HEK293T (cell line): Measurements from ENCODE around the gene PTN.

Experiments
- CTCF ChIA-PET: fragments of 350-600 bp; formaldehyde crosslinking; extraction: SDS; loops from one replicate; lab custom pipeline; 2021; ENCODE audit warnings: antibody characterized with exemption, inconsistent platforms; lab: Yijun Ruan, JAX
- POLR2A ChIA-PET: fragments of 350-600 bp; formaldehyde crosslinking; extraction: SDS; loops from one replicate; lab custom pipeline; 2020; ENCODE audit warnings: antibody characterized with exemption, inconsistent platforms; lab: Yijun Ruan, JAX
- DNase-seq: peaks from one replicate; pipeline ENCODE4 v3.0.0; 2012; ENCODE audit warnings: mixed read lengths; ENCODE audit errors: extremely low spot score
- ARNT ChIP-seq: fragments of 450-650 bp; IDR thresholded peaks from 2 replicates; pipeline ENCODE4 v1.6.1; 2017; ENCODE audit warnings: mild to moderate bottlenecking
- BHLHE40 ChIP-seq: fragments of 450-650 bp; IDR thresholded peaks from 2 replicates; pipeline ENCODE4 v1.6.1; 2016; ENCODE audit warnings: mild to moderate bottlenecking, moderate library complexity, borderline replicate concordance
- CTBP1 ChIP-seq: fragments of 450-650 bp; IDR thresholded peaks from 2 replicates; pipeline ENCODE4 v1.6.1; 2016; ENCODE audit warnings: borderline replicate concordance
- ELF4 ChIP-seq: fragments of 450-650 bp; IDR thresholded peaks from 2 replicates; pipeline ENCODE4 v1.6.1; 2017; ENCODE audit warnings: antibody characterized with exemption
- FOXA1 ChIP-seq: fragments of 450-650 bp; IDR thresholded peaks from 2 replicates; pipeline ENCODE4 v1.6.1; 2016; ENCODE audit warnings: mild to moderate bottlenecking
- FOXK2 ChIP-seq: fragments of 450-650 bp; IDR thresholded peaks from 2 replicates; pipeline ENCODE4 v1.6.1; 2016; ENCODE audit warnings: mild to moderate bottlenecking
- FOXM1 ChIP-seq: fragments of 450-650 bp; IDR thresholded peaks from 2 replicates; pipeline ENCODE4 v1.6.1; 2017; ENCODE audit warnings: mild to moderate bottlenecking, borderline replicate concordance
- HDGF ChIP-seq: fragments of 450-650 bp; IDR thresholded peaks from 2 replicates; pipeline ENCODE4 v1.6.1; 2017; ENCODE audit warnings: antibody characterized with exemption, borderline replicate concordance
- L3MBTL2 ChIP-seq: fragments of 450-650 bp; conservative IDR thresholded peaks from 2 replicates; pipeline ENCODE4 v1.6.1; 2016; ENCODE audit warnings: mild to moderate bottlenecking
- LEF1 ChIP-seq: fragments of 450-650 bp; IDR thresholded peaks from 2 replicates; pipeline ENCODE4 v1.6.1; 2017; ENCODE audit warnings: mild to moderate bottlenecking, borderline replicate concordance
- NFRKB ChIP-seq: fragments of 450-650 bp; IDR thresholded peaks from 2 replicates; pipeline ENCODE4 v1.6.1; 2016; ENCODE audit warnings: mild to moderate bottlenecking, moderate library complexity
- PKNOX1 ChIP-seq: fragments of 450-650 bp; IDR thresholded peaks from 2 replicates; pipeline ENCODE4 v1.6.1; 2016
- SP1 ChIP-seq: fragments of 450-650 bp; IDR thresholded peaks from 2 replicates; pipeline ENCODE4 v1.6.1; 2017
- SUZ12 ChIP-seq: fragments of 450-650 bp; IDR thresholded peaks from 2 replicates; pipeline ENCODE4 v1.6.1; 2016; ENCODE audit warnings: mild to moderate bottlenecking
- TARDBP ChIP-seq: fragments of 450-650 bp; IDR thresholded peaks from 2 replicates; pipeline ENCODE4 v1.6.1; 2016
- ZNF384 ChIP-seq: fragments of 450-650 bp; IDR thresholded peaks from 2 replicates; pipeline ENCODE4 v1.6.1; 2016

The PTN gene

GRCh38 chr7:137345799-137346449 lies 2.4 kb upstream of the PTN start:
- TF ChIP-seq FOXK2 (no peak), HDGF (no peak), ELF4 (no peak), SUZ12 (no peak), PKNOX1 (no peak), SP1 (no peak), FOXM1 (no peak), CTBP1 (no peak), ARNT (no peak), NFRKB (no peak), BHLHE40 (no peak), LEF1 (no peak), L3MBTL2 (no peak), ZNF384 (no peak), TARDBP (no peak), FOXA1 (no peak)
- CTCF ChIA-PET = no interaction called here
- DNase-seq = no peak
- POLR2A ChIA-PET = no interaction called here

- no peak for DNase-seq
- POLR2A ChIA-PET = no interaction called here
- CTCF ChIA-PET = no interaction called here
- TF ChIP-seq HDGF (no peak), SUZ12 (no peak), PKNOX1 (no peak), FOXA1 (no peak)
Observed at GRCh38 chr7:137342828-137343261, 688 bp downstream of the PTN start.

- TF ChIP-seq HDGF (no peak), ELF4 (no peak), SP1 (no peak), LEF1 (no peak), ZNF384 (no peak), BHLHE40 (no peak), ARNT (no peak), CTBP1 (no peak), TARDBP (no peak), FOXM1 (no peak), FOXA1 (no peak), FOXK2 (no peak), PKNOX1 (no peak)
- DNase-seq = no peak
- ChIA-PET CTCF (no interaction called here), POLR2A (no interaction called here)
Observed at GRCh38 chr7:137342265-137342664, 1.3 kb downstream of the PTN start.

- no peak for TF ChIP-seq LEF1
- no peak for TF ChIP-seq HDGF
- TF ChIP-seq NFRKB = no peak
- TF ChIP-seq L3MBTL2 = no peak
- no peak for TF ChIP-seq ELF4
- no peak for TF ChIP-seq FOXK2
- TF ChIP-seq ZNF384 = no peak
- TF ChIP-seq CTBP1 = no peak
- no peak for TF ChIP-seq TARDBP
- no peak for TF ChIP-seq ARNT
- TF ChIP-seq PKNOX1 = no peak
- ChIA-PET POLR2A (no interaction called here), CTCF (interaction anchor here (0.6 kb wide), 1 partner anchor 37 kb away, joined by 3 read pairs; no protein-coding TSS in a partner anchor)
- DNase-seq = no peak
Observed at GRCh38 chr7:137337902-137338301, 5.6 kb downstream of the PTN start.

GRCh38 chr7:137335814-137336213 lies 7.7 kb downstream of the PTN start:
- ChIA-PET POLR2A (no interaction called here), CTCF (interaction anchor here (0.6 kb wide), 1 partner anchor 127 kb away, joined by 4 read pairs; no protein-coding TSS in a partner anchor)
- no peak for TF ChIP-seq FOXK2
- TF ChIP-seq HDGF = no peak
- no peak for TF ChIP-seq NFRKB
- no peak for TF ChIP-seq BHLHE40
- TF ChIP-seq L3MBTL2 = no peak
- no peak for TF ChIP-seq LEF1
- TF ChIP-seq PKNOX1 = no peak
- no peak for TF ChIP-seq CTBP1
- TF ChIP-seq TARDBP = no peak
- TF ChIP-seq ARNT = no peak
- TF ChIP-seq ZNF384 = no peak
- no peak for TF ChIP-seq SP1
- no peak for TF ChIP-seq SUZ12
- no peak for TF ChIP-seq FOXM1
- TF ChIP-seq ELF4 = no peak
- no peak for TF ChIP-seq FOXA1
- DNase-seq = no peak
